Mammary epithelial cell (primary cell): ENCODE results near the gene TNFRSF14.

Experiments
- CTCF ChIP-seq, 2 donors: IDR thresholded peaks in 1 of 2; conservative IDR thresholded peaks in 1 of 2; 2 replicates each; pipeline ENCODE4 v1.5.1; 2011 to 2012; ENCODE audit warnings: inconsistent platforms in 2 of 2, low read length in 2 of 2, mild to moderate bottlenecking in 2 of 2, control low read depth in 1 of 2, low read depth in 1 of 2; ENCODE audit not compliant: insufficient read depth in 1 of 2; ENCODE audit errors: extremely low read depth in 1 of 2
- EZH2 ChIP-seq: IDR thresholded peaks from 2 replicates; pipeline ENCODE4 v1.6.1; 2012; ENCODE audit warnings: low read length, inconsistent platforms, borderline replicate concordance

DNA sequence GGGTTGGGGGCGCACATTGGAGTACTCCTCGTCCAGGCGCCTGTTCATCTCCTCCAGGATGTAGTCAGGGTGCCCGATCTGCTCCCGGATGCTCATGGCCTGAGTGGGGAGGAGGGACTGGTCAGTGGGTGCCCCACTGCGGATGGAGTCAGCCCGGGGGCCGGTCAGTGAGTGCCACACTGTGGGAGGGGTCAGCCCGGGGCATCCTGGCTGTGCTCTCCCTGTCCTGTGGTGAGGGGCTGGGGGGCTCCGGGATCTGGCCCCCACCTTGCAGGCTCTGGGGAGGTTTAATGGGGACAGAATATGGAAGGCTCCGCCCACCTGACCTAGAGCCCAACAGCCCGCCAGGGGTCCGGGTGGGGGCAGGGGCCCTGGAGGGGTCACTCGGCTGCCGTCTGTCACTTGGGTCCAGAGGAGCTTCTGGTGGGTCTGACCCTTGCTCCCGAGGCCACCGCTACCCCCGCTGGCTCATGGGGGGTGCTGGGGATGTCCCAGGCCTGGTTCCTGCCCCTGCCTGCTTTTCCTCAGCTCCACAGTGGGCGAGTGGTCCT is 39.2 kb downstream of the TNFRSF14 start:
- TF ChIP-seq EZH2 (no peak), CTCF (conservative IDR thresholded peaks at IDR 0.05 in 1 of 2, IDR thresholded peaks at IDR 0.05 in 1 of 2; ENCODE audit: extremely low read depth in 1 of 2, insufficient read depth in 1 of 2, low read depth in 1 of 2, low read length in 2 of 2) (no peak)
